Hippocampal formation (tissue), 2 donors: ENCODE measurements around the gene COL9A3.

ENCODE experiments used
- DNase-seq, 2 donors: peaks; one replicate each; lab custom pipeline; 2025; lab: John Stamatoyannopoulos, UW

The COL9A3 gene

DNA sequence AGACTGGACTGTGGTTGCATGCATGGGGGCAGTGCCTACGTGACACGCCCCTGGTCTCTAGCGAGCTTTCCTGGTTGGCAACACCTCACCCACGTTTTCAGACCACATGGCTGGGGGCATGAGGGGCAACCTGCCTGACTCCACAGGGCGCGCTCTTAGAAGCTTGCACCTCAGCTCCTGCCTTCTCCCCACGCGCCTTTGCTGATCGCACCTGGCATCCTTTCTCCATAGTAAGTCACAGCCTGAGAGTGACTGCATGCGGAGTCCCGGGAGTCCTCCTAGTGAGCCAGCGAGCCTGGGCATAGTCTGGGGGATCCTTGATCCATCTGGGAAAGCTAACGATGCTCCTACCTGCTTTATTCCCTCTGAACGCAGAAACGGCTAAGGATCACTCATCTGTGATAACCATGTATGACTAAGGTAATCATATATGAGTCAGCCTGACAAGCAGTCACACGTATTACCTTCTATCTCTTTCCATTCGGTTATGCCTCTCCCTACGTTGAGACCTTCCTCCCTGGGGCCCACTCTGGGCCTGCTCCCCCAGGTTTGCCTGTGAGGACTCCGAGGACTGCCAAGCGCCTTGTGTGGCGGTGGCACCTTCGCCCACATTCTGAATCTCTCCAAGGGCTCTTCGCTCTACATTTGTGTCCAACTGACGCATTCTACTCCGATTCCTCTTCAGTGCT, 40.2 kb downstream of the COL9A3 start:
- DNase-seq, result no peak

DNA sequence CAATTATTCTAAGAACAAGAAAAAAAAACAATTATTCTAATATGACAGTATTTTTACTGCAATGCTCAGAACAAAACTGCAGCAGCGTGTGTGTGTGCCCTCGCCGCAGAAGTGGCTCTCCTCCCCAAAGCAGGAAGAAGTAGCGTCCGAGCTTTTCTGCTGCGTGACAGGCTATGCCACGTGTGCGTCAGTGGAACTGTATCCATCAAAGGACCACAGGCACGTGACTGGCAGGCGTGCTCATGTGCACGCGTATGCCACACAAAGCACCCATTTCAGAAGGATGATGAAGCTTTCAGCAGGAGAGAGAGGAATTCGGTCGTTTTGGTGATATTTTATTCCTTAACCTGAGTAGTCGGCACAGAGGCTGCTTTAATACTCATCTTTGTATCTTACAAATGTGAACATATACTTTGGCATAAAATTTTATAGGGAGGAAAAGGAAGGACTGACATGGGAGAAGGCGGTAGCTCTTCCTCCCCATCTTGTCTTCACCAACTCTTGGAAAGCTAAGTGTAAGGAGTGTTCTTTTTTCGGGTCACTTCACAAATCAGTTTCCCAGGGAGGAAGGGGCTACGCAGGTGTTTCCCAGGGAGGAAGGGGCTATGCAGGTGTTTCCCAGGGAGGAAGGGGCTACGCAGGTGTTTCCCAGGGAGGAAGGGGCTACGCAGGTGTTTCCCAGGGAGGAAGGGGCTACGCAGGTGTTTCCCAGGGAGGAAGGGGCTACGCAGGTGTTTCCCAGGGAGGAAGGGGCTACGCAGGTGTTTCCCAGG, 41.4 kb downstream of the COL9A3 start:
- peak in 1 of 2 donors; percentile 37 for DNase-seq

DNA sequence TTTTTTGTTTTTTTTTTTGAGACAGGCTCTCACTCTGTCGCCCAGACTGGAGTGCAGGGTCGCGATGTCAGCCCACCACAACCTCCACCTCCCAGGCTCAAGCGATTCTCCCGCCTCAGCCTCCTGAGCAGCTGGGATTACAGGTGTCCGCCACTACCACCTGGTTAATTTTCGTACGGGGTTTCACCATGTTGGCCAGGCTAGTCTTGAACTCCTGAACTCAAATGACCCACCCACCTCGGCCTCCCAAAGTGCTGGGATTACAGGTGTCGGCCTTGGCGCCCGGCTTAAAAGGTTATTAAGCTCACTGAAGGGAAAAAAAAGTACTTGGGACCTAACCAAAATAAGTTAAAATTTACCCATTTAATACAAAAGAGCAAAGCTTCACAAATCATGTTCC, 42.9 kb downstream of the COL9A3 start:
- DNase-seq, result no peak

DNA sequence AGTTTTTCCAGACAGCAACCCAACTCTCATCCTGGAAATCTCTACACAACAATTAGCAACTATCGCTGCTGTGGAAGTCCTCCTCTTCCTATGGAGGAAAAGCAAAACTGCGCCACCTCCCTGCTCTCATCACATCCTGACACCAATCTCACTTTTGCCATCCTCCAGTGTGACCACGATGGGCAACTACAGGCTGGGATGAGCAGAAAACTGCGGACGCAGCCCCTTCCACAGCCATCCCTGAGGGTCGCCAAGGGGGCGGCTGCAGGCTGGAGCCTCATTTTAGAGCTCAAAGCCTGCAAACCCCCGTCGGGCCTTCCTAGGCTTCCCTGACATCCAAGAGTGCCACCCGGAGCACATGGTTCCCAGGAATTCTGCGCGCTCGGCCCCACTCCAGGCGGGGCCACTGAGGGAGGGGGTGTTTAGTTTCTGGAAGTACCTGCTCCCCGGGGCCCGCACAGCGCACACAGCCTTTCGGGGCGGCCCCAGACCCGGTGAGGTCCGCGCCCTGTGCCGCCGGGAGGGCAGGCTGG, 43.6 kb downstream of the COL9A3 start:
- DNase-seq, result peak; percentile 34 to 61

DNA sequence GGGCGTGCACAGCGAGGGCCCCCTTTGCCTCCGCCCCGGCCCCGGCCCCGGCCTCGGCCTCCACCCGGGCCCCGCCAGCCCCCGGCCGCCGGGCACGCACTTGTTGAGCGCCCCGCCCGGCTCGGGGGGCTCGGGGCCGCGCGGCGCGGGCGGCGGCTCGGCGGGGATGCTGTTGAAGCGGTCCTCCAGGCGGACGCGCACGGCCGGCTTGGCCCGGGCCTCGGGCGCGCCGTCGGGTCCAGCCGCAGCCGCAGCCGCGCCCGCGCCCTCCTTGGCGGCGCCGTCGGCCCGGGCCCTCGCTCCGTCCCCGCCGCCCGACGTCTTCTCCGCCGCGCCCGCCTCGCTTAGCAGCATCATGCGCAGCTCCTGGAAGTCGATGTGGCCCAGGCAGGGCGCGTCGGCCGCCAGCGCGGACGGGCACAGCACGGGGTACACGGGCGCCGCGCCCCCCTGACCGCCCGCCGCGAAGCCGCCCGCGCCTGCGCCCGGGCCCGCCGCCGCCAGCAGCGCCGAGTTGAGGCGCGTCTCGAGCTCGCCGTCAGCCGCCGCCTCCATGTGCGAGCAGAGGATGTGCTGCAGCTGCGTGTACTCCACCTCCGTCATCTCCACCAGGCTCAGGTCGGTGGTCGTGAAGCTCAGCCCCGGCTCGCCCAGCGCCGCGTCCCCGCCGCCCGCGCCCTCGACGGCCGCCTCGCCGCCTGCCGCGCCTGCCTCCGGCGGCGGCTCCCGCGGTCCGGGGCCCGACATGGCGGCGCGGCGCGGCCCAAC, 44.3 kb downstream of the COL9A3 start:
- no peak for DNase-seq

DNA sequence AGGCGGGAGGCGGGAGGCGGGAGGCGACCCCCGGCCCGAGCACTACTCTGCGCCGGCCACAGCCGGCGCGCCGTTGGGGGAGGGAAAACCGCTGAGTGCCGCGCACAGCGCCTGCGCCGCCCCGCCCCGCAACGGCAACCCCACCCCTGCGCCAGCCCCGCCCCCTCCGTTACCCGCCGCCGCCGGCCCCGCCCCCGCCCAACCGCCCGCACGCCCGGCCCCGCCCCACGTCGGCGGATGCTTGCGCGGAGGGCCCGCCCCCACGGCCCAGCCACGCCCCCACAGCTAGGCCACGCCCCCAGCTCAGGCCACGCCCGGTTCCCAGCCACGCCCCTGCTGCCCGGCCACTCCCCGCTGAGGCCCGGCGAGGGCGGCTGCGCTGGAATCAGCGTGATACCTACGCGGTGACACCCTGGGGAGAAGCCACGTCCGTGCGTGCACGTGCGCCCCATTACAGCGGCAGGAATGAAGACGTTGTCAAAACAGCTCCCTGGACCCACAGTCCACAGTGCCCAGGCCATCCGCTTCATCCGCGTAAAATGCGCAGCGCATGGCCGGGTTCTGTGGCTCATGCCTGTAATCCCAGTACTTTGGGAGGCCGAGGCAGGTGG, 45.0 kb downstream of the COL9A3 start, which contains the start of gene TCFL5:
Gene TCFL5, minus strand, starts transcription at position 97 of the 611 bp plus-strand sequence. CDS start 152 bp downstream, outside the sequence.
- DNase-seq, result peak; percentile 68 to 93

DNA sequence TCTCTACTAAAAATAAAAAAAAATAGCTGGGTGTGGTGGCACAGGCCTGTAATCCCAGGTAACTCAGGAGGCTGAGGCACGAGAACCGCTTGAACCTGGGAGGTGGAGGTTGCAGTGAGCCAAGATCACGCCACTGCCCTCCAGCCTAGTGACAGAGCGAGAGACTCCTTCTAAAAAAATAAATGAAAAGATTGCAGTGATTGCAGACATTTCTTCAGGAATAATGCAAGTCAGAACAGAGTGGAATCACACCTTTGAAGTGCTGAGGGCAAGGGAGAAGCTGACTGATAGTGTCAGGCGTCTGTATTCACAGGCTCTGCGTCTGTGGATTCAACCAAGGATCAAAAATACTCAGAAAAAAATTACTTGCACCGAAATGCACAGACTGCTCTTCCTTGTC, 47.4 kb downstream of the COL9A3 start:
- DNase-seq, result no peak

DNA sequence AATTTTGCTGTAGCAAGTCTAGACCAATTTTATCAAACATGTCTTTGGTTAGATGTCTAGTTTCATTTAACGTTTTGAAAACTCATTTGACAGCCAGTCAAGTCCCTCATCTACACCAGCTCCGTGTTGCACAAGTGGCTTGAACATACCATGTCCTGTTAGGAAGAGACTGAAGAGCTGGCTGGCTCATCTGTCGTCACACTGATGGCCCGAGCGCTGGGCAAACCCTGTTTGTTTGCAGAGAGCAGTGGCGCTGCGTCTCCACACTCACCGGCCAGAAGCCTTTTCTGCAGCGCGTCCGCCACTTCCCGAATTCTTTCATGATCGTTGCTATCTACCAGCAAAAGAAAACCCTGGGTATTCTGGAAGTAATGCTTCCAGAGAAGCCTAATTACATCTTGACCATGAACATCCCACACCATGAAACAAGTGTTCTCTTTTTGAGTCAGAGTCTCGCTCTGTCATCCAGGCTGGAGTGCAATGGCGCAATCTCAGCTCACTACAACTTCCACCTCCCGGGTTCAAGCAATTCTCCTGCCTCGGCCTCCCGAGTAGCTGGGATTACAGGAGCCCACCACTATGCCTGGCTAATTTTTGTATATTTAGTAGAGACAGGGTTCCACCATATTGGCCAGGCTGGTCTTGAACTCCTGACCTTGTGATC, 55.5 kb downstream of the COL9A3 start:
- no peak for DNase-seq

DNA sequence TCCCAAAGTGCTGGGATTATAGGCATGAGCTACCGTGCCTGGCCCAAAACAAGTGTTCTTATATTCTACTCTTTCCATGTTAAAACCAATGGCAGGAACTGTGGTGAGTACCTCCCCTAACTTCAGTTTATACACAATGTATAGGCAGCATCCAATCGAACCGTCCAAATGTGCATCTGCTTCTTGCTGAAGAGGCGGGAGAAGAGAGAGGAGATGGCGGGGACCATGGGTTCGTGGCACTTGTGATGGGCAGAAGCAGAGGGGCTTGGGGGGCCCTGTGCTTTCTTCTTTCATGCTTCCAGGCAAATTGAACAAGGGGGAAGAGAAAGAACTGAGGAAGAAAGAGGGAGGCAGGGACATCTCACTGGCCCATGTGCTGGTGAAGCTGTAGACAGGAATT, 56.0 kb downstream of the COL9A3 start:
- no peak for DNase-seq

DNA sequence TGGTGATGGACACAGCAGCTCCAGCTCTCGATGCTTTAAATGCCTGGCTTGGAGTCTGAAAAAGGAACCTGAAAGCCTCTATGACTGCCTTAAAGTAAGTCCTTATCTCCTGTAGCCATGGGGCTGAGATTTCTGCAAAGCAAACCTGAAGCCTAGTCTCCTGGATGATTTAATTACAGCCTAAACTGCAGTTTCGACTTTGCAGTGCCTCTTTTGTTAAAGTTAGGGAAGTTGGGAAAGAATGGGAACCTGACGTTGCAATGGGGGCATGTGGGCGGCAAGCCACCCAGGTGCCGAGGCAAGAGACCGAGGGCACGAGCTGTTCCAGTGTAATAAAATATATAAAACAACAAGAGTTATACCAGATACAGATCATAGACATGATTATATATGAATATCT, 56.4 kb downstream of the COL9A3 start:
- no peak for DNase-seq

DNA sequence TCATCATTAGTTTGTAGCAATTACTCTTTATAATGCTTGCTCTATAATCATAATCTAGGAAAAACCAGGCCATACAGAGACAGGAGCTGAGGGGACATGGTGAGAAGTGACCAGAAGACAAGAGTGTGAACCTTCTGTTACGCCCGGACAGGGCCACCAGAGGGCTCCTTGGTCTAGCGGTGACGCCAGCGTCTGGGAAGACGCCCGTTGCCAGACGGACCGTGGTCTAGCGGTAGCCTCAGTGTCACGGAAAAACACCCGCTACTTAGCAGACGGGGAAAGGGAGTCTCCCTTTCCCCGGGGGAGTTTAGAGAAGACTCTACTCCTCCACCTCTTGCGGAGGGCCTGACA, 56.8 kb downstream of the COL9A3 start:
- DNase-seq, result peak in 1 of 2 donors; percentile 54

DNA sequence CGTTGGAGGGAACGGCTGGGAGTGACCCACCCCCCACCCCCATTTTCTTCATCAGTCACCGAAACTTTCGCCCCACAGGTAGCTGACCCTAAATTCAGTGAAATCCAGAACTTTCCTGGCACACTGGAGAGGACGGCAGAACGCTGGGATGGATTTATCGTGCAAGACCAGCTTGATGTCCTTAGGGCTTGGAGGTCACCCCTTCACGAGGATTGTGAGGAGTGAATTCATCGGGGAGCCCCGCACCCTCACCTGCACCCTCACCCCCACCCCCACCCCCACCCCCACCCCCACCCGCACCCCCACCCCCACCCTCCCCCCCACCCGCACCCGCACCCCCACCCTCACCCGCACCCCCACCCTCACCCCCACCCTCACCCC, 58.1 kb downstream of the COL9A3 start:
- DNase-seq, result no peak

DNA sequence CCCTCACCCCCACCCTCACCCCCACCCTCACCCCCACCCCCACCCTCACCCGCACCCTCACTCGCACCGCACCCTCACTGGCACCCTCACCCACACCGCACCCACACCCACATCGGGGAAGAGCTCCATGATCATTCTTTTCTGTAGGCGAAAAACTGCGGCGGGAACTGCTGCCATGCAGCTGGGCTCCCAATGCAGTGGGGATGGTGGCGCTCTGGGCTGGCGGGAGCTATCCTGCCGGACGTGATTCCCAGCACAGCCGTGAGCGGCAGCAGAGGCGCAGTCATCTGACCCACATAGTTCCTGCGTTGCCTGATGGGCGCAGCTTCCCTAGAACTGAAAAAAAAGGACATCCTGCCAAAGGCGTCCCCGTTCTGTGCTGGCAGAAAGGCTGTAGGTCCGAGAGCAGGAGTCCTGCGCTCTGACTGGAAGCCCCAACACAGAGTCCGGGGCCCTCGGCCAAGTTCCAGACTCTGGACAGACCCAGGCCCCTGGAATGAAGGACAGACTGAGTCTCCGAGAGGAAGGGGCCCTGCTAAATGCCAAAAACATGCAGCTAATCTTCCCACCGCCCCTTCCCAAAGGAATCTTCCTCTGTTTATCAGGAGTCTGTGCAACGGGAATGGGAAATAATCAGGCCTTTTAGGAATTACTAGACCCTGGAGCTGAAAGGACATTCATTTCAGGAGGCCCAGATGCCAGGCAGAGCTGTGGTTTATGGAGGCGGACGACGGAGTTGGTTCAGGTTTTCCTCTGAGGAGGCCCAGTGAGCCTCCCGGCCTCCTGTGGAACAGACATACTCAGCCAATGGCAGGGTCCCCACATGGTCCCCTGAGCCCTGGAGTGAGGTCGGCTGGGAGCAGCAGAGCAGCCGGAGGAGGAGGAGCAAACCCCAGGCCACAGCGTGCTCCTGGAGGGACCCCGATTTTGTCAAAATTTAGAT, 58.8 kb downstream of the COL9A3 start:
- peak; percentile 47 to 63 for DNase-seq

DNA sequence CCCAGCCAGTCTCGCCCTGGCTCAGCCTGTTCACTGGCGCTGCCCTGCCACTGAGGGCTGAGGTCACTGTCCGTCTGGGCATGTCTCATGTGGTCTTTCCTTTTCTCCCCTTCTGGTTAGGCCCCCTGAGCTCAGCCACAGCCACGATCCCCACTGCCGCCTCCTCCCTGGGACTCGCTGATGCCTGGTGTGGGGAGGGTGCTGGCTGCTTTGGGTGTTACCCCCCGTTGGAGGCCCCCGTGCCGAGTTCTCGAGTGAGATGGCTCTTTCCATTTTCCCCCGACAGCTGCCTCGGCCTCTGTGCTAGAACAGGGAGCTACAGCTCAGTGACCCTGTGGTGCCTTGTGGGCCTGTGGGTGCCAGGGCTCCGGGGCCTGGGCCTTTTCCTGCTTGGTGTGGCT, 59.7 kb downstream of the COL9A3 start:
- no peak for DNase-seq

DNA sequence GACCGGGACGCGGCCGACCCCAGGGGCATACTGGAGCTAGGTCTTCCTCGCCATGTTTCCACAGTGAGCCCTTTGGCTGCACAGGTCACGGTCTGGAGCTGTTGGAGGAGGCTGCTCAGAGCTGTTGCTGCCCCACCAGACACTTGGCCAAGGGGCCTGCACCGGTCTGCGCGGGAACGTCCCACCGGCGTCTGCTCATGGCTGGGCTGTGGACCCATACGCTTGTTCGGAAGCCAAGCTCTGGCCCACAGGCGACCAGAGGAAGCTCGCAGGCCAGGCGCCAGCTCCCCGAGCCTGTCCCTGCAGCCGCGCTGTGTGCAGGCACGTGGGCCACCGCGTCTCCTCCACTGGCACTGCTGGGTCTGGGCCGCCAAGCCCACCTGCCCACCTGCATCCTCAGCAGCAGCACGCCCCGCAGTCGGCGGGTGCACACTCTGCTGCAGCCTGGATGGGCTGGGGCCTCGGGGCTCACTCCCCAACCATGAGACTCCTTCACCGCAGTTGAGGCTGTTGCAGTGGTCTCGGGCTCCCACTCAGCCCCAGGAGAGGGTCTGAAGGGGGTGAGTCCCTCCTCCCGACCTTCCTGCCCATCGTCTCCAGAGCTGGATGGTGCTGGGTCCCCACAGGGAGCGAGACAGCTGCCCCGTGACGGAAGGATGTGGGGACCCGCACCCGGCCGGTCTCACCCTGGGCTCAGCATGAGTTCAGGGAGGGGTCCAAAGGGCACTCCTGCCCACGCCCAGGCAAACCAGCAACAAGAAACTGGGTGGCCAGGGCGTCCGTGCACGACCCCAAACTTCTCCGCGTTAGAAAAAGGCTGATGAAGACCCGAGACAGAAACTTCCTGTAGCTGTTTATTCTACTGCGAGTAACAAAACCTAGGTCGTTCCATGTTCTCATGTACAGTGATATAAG, 60.3 kb downstream of the COL9A3 start:
- DNase-seq, result no peak

DNA sequence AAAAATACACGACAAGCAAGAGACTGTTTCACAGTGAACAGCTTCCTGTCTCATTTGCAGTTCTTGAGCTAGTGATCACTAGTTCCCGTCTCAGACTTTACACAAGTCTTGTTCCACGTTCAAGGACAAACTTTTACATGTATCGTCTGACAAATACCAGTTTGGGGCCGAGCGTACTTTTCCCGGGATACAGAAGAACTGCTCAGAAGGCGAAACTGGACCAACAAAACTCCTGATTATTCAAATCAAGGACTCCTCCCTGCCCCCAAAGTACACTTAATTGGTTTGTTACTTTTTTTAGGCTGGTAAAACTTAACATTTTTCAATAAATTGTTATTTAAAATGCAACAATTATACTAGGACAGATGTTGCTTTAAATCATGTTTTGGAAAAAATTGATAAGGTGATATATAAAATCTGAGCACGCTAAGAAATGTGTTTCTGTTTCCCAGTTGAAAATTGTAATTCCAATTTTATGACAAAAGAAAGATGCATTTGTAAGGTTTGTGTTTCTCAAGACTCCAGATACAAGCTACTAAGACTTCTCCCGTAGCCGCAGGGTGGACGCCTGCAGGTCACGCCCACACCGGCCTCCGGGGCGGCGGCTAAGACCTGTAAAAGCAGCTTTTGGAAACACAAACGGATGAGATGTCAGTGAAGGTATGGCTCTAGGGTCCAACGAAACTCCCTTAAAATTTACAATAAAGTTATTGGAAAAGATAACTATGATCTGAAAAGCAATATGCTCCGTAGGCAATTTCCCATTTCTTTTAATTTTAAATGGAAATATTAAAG, 61.6 kb downstream of the COL9A3 start:
- no peak for DNase-seq

DNA sequence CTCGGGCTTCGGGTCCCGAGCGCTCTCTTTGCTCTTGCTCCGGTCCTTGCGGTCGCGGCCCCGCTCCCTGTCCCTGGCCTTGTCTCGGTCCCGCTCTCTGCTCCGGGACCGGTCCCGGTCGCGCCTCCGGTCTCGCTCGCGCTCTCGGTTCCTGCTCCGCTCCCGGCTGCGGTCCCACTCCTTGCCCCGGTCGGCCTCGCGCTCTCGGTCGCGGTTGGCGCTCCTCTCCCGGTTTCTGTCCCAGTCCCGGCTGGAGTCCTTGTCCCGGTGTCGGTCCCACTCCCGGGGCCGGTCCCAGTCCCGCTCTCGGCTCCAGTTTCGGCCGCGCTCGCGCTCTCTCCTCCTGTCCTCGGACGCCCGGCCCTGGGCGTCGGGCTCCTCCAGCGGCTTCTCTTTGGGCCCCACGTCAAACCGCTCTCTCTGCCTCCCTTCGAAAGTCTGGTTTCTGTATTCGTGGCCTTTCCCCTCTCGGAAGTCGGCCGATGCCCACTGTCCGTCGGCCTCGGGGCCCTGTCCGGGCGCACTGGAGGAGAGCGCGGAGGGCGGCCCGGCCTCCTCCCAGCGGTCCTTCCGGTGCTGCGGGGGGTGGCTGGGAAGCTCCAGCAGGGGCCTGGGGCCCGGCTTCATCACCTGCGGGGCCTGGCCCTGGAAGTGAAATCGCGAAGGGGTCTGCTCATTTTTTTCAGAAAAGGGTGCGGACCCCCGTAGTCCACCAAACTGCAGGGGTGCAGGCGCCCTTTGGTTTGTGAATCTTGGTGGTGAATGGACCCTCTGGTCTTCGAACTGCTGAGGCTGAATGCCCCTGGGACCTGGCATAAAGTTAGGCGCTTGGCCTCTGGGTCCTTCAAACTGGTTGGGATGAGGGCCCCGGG, 62.7 kb downstream of the COL9A3 start:
- DNase-seq, result no peak
